Fibroblast of skin of right quadriceps (primary cell): ENCODE data around the gene ZDHHC4.

ENCODE experiments used
- DNase-seq: peaks from one replicate; pipeline ENCODE4 v3.0.0-alpha.2; 2013

The ZDHHC4 gene

DNA sequence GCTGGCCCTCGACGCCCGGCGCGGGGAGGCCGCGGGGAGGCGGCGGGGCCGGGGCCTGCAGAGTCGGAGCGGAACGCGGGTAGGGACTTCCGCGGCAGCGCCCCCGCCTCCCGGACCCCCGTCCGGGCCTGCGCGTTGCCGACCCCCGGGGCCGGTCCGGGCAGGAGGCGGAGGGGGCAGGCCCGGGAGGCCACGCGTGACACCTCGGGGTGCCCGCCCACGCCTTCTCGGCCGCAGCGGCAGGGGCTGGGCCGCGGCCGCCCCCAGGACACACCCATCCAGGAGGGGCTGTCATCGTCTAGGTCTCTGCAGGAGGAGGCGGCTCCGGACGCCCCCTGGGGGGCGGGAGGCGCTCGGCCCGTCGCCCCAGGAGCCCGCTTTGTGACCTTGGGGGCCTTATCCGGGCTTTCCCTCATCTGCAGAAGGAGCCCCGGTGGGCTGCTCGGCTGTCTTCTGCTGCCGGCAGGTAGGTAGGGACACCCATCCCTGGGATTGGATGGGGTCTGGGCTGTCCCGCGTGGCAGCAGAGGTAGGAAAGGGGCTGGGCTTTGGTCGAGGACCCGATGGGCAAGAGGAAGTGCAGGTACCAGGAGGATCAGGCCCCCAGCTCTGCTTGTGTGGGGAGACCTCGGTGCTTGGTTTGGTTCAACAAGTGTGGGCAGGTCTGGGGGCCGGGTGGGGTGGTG is 60.4 kb downstream of the ZDHHC4 start:
- peak; percentile 20 for DNase-seq
